GM21515 (cell line): ENCODE measurements around the gene NEK1.

Source experiments
- ATAC-seq: cut with Tn5 transposase; IDR thresholded peaks from one replicate; pipeline ENCODE4 v1.9.1; 2021; ENCODE audit not compliant: unreplicated experiment

NEK1 gene

DNA sequence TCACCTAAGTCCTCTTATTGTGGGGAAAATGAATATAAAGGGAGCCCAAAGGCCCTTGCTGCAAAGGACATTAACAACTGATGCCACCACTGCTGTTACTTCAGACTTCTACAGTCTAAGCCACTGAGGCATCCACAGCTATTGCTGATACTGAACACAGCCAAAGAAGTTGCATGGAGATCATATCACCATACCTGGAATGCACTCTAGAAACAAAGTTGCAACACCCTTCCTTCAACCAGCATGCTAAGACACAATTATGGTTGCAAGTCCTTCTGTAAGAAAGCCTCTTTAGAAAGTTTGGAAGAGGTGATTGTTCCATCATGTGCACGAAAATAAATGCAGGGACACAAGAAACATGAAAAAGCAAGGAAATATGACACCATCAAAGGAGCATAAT lies 236.0 kb downstream of the NEK1 start:
- no peak for ATAC-seq

DNA sequence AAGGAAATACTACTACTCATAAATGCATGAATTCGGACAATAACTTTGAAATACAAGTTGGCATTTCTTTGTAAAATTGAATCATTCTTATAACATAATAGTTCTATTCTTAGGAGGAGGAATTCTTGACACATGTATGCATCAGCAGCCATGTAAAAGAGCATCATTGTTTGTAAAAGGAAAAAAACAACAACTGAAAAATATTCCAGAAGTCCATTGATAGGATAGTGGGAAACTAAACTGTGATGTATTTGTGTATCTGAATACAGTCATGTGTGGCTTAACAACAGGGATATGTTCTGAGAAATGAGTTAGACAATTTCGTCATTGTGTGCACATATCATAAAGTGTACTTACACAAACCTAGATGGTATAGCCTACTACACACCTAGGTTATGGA lies 239.6 kb downstream of the NEK1 start:
- no peak for ATAC-seq

DNA sequence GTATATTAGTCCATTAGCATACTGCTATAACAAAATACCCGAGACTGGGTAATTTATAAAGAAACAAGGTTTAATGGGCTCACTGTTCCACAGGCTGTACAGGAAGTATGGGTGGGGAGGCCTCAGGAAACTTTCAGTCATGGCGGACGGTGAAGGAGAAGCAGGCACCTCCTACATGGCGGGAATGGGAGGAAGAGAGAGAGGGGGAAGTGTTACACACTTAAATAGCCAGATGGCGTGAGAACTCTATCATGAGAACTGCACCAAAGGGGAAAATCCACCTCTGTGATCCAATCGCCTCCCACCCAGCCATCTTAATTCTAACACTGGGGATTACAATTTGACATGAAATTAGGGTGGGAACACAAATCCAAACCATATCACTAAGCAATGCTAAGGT lies 242.7 kb downstream of the NEK1 start:
- ATAC-seq: no peak

DNA sequence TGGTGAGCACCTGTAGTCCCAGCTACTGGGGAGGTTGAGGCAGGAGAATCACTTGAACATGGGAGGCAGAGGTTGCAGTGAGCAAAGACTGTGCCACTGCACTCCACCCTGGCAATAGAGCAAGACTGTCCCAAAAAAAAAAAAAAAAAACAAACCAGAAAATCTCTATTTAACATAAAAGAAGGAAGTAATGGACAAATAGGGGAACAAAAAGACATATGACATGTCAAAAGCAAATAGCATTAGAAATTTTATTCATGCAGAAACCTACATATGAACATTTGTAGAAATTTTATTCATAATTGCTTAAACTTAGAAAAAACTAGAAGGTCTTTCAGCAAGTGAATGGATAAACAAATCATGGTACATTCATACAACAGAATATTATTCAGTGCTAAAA lies 244.6 kb downstream of the NEK1 start:
- ATAC-seq: no peak

DNA sequence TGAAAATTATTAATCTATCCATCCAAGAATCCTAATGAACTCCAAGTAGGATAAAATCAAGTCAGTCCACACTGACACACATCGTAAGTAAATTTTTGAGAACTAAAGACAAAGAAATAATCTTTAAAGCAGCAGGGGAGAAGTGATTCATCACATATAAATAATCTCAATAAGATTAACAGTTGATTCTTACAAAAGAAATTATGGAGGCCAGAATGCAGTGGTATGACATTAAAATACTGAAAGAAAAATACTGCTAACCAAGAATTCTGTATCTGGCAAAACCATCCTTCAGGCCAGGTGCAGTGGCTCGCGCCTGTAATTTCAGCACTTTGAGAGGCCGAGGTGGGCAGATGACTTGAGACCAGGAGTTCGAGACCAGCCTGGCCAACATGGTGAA lies 245.6 kb downstream of the NEK1 start:
- no peak for ATAC-seq

DNA sequence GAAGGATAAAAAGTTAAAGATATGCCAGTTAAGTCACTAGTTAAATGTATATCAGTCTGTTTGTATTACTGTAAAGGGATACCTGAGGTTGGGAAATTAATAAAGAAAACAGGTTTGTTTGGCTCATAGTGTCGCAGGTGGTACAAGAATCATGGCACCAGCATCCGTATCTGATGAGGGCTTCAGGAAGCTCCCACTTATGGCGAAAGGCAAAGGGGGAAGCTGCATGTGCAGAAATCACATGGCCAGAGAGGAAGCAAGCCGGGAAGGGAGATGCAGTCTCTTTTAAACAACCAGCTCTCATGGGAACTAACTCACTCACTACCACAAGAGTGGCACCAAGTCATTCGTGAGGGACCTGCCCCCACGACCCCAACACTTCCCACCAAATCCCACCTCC lies 249.8 kb downstream of the NEK1 start:
- ATAC-seq: no peak

DNA sequence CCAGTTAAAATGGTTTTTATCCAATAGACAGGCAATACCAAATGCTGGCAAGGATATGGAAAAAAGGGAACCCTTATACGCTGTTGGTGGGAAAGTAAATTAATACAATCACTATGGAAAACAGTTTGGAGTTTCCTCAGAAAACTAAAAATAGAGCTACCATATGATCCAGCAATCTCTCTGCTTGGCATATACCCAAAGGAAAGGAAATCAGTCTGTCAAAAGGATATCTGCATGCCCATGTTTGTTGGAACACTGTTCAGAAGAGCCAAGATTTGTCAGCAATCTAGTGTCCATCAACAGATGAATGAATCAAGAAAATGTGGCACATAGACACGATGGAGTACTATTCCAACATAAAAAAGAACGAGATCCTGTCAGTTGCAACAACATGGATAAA lies 250.6 kb downstream of the NEK1 start:
- ATAC-seq: no peak

DNA sequence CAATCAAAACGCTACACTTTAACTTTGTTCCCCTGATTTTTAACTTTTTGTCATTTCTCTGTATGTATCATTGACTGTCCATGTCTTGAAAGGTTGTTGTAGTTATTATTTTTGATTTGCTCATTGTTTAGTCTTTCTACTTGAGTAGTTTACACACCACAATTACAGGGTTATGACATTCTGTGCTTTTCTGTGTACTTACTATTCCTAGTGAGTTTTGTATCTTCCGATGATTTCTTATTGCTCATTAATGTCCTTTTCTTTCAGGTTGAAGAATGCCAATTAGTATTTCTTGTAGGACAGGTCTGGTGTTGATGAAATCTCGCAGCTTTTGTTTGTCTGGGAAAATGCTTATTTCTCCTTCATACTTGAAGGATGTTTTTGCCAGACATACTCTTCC lies 252.4 kb downstream of the NEK1 start:
- ATAC-seq: no peak

DNA sequence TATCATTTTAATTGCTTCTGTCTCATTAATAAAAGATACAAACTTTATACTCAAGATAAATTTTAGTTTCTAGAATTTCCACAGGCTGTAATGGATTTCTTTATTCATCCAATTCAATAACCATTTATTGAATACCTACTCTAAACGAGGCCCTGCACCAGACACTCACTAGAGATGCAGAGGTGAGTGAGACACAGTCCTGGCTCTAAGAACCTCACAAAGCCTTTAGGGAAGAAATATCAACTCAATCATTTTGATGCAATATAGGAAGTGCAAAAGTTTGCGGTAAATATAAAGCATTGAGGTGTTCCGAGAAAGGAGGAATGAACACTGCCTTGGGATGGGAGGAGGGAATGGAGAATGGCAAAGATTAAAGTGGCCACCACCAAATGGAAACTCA lies 260.0 kb downstream of the NEK1 start:
- ATAC-seq: no peak

DNA sequence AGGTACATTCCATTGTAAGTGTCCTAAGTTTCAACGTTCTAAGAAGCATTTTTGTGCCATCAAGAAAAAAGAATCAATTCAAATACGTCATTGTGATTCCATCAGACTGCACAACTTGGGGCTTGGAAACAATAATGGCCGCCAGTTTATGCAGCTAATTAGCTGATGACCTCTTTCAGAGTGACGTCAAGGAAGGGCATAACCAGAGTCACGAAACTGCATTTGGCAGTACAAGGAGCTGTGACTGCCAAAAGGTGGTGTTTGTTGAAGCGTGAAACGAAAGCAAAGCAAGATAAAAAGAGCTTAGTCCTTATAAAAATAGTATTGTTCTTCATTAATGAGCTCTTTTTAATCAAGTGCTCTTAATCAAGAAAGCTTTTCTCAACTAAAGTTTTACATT lies 260.5 kb downstream of the NEK1 start:
- ATAC-seq: no peak

DNA sequence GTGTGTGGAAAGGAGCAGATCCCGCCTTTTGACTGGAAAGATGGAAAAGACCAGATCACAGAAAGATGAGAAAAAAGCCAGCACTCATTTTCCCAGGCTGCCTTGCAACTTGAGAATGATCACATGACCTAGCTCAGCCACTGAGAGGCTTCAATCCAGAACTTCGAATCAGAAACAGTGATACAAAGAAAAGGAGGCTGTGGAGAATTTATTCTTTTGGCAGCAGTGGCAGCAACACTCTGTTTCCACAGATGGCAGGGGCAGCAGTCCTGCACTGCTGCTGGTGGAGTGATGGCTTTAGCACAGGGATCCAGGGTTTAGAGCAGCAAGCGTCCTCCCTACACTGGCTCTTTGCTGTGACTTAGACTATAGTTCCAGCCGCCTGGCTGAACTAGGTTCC lies 263.8 kb downstream of the NEK1 start:
- no peak for ATAC-seq

DNA sequence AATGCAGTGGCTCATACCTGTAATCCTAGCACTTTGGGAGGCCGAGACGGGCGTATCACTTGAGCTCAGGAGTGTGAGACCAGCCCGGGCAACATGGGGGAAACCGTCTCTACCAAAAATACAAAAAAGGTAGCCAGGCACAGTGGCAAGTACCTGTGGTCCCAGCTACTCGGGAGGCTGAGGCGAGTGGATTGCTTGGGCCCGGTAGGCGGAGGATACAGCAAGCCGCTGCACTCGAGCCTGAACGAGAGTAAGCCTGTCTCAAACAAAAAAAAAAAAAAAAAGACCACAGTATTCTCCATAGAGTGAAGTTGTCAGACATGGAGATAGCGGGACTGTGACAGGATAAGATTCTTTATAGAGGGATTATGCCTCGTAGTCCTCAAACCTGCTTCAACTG lies 265.5 kb downstream of the NEK1 start:
- no peak for ATAC-seq

DNA sequence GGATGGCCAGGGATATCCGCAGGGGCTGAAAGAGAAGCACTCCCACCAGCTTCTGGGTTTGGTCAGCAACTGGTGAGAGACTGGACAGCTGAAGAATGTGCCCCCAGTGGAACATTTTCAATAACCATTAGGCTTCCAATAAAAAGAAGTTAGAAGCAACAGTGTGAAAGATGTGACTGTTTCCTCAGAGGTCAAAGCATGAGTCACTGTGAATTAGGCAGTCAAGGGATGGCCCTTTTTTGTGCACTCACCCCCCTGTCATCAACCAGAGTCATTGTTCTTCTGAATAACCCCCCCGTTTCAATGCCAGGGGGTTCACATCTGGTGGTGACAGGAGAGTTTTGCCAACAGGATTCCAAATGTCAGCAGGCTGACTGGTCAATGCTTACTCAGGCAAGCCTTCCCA lies 267.1 kb downstream of the NEK1 start:
- ATAC-seq: no peak
